HL-60 (cell line): Measurements from ENCODE around the gene PACSIN3.

Experiments
- DNase-seq, 2 experiments: peaks; one replicate each; pipeline ENCODE4 v3.0.0-alpha.2; 2010 to 2020; ENCODE audit warnings: low read depth in 1 of 2, low spot score in 1 of 2
- H3K27ac ChIP-seq: fragments of 250-450 bp; sonication (Bioruptor Pico); replicated peaks from 2 replicates; pipeline ENCODE4 v1.5.1; 2020; ENCODE audit warnings: mild to moderate bottlenecking, moderate library complexity
- H3K27me3 ChIP-seq: fragments of 250-450 bp; sonication (Bioruptor Pico); 2 replicates; pipeline ENCODE4 v1.5.1; 2021; ENCODE audit warnings: mild to moderate bottlenecking, moderate library complexity; ENCODE audit not compliant: insufficient read depth, poor library complexity, severe bottlenecking
- H3K4me3 ChIP-seq: replicated peaks from 2 replicates; pipeline ENCODE4 v1.5.1; 2011; ENCODE audit warnings: mild to moderate bottlenecking, control low read depth, low read length; ENCODE audit not compliant: insufficient read depth
- GABPA ChIP-seq: IDR thresholded peaks from 2 replicates; pipeline ENCODE4 v1.6.1; 2012; ENCODE audit warnings: low read depth
- POLR2AphosphoS5 ChIP-seq: IDR thresholded peaks from 2 replicates; pipeline ENCODE4 v1.6.1; 2012; ENCODE audit warnings: low read depth
- SPI1 ChIP-seq: IDR thresholded peaks from 2 replicates; pipeline ENCODE4 v1.6.1; 2012; ENCODE audit warnings: low read depth, mild to moderate bottlenecking, borderline replicate concordance
- TF ChIP-seq, protein P1 (sequence below): IDR thresholded peaks from one replicate; pipeline ENCODE4 v1.5.1; 2011; ENCODE audit warnings: low read length, control low read depth, inconsistent platforms; ENCODE audit not compliant: insufficient read depth
- TF ChIP-seq, protein P2 (sequence below): IDR thresholded peaks from 2 replicates; pipeline ENCODE4 v1.6.1; 2012; ENCODE audit warnings: low read depth; ENCODE audit not compliant: insufficient replicate concordance

The PACSIN3 gene

DNA sequence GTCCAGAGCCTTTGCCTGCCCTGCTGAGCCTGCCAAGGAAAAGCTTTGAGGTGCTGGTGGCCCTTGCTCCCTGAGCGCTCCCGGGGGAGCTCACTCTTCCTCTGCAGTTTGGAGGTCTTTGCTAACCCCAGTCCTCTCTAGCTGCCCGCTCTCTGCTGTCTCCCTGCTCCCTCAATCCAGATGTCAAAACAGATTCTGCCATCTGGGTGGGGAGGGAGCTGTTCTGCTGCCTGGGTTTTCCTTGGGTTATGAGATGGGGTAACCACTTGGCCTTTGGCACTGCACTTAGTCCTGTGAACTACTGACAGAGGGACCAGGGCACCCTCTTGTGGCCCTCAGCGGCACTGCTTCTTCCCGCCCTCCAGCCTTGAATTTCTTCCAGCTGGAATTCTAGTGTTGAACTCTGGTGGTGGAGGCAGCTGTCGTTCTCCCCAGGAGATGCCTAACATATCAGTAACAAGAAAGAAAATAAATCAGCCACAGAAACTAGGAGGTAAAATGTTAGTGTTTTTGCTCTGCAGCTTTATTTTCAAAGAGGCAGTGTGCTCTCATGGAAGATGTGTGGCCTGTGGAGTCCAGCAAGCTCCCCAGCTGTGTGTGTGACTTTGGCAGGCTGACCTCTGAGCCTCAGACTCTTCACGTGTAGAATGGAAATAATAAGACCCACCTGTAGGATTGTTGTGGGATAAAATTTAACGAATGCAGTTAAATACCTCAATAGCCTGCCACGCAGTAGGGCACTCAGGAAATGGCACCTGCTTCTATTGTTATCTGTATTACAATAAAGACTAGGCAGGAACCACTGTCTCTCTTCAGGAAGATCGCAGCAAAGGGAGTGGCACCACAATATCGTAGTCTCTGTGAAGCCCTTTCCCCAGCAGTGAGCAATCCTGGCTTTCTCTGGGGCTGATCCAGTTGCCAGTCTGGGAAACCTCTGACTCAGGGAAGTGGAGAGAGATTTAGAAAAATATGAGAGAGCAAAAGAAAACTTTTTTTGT is 33.0 kb downstream of the PACSIN3 start:
- Histone ChIP-seq H3K4me3 (no peak overlapping the region), H3K27ac (no peak overlapping the region), H3K27me3 (no peaks in the 10 kb centered on the region)
- TF ChIP-seq, protein P1, sequence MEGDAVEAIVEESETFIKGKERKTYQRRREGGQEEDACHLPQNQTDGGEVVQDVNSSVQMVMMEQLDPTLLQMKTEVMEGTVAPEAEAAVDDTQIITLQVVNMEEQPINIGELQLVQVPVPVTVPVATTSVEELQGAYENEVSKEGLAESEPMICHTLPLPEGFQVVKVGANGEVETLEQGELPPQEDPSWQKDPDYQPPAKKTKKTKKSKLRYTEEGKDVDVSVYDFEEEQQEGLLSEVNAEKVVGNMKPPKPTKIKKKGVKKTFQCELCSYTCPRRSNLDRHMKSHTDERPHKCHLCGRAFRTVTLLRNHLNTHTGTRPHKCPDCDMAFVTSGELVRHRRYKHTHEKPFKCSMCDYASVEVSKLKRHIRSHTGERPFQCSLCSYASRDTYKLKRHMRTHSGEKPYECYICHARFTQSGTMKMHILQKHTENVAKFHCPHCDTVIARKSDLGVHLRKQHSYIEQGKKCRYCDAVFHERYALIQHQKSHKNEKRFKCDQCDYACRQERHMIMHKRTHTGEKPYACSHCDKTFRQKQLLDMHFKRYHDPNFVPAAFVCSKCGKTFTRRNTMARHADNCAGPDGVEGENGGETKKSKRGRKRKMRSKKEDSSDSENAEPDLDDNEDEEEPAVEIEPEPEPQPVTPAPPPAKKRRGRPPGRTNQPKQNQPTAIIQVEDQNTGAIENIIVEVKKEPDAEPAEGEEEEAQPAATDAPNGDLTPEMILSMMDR: peak; percentile 99
- no peak for TF ChIP-seq SPI1
- DNase-seq: peak in 1 of 2 experiments; percentile 65

DNA sequence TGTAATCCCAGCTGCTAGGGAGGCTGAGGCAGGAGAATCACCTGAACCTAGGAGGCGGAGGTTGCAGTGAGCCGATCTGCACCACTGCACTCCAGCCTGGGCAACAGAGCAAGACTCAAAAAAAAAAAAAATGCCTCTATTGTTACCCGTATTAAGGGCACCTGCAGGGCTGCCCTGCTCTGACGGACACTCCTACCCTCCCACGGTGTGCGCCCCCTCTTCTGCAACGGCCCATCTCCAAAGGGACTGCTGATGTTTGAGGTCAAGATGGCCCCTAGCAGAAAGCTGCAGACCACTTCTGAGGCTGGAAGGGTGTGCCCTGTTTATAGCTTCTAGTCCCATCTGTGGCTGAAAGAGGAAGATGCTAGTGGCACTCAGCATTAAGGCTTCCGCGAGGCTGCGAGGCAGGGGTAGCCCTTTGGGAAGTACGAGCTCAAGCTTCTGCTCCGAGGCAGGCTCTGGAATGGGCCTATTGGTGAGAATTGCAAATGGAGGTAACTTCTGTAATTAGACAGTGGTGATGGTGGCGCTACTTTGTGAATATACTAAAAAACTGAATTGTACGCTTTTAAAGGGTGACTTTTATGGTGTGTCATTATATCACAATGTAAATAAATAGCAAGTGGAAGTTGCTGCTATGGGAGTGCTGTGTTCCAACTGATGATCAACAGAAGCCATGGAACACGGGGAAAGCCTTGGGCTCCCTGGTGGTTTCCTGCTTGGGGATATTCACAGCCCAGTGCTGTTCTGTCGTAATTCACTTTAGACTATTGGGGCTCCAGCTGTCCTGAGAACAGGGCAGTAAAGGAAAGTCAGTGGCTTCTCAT is 33.9 kb downstream of the PACSIN3 start:
- DNase-seq: no peak
- Histone ChIP-seq H3K27ac (no peak overlapping the region), H3K4me3 (no peak overlapping the region), H3K27me3 (no peaks in the 10 kb centered on the region)
- TF ChIP-seq, protein P2, sequence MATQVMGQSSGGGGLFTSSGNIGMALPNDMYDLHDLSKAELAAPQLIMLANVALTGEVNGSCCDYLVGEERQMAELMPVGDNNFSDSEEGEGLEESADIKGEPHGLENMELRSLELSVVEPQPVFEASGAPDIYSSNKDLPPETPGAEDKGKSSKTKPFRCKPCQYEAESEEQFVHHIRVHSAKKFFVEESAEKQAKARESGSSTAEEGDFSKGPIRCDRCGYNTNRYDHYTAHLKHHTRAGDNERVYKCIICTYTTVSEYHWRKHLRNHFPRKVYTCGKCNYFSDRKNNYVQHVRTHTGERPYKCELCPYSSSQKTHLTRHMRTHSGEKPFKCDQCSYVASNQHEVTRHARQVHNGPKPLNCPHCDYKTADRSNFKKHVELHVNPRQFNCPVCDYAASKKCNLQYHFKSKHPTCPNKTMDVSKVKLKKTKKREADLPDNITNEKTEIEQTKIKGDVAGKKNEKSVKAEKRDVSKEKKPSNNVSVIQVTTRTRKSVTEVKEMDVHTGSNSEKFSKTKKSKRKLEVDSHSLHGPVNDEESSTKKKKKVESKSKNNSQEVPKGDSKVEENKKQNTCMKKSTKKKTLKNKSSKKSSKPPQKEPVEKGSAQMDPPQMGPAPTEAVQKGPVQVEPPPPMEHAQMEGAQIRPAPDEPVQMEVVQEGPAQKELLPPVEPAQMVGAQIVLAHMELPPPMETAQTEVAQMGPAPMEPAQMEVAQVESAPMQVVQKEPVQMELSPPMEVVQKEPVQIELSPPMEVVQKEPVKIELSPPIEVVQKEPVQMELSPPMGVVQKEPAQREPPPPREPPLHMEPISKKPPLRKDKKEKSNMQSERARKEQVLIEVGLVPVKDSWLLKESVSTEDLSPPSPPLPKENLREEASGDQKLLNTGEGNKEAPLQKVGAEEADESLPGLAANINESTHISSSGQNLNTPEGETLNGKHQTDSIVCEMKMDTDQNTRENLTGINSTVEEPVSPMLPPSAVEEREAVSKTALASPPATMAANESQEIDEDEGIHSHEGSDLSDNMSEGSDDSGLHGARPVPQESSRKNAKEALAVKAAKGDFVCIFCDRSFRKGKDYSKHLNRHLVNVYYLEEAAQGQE: no peak
- TF ChIP-seq, protein P1: no peak
- TF ChIP-seq SPI1: no peak
- no peak for TF ChIP-seq POLR2AphosphoS5
- no peak for TF ChIP-seq GABPA

DNA sequence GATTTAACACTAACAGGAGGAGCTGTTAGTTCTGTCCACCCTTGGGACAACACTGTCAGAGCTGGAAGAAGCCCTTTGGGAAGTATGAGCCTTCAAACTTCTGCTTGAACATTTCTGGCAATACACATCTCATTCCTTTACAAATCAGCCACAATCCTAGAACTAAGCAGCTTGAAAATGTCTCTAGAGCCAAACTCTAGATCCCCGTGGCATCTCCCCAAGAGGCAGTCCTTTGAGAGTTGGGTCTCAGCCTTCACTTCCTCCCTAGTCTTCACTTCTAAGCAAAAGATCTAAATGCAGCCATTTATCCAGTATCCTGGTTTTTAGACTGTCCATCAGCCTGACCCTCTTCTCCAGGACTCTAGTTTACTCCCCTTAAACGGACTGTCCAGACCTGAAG is 36.5 kb downstream of the PACSIN3 start:
- DNase-seq: no peak
- H3K4me3 ChIP-seq: no peak overlapping the region
- no peaks in the 10 kb centered on the region for H3K27me3 ChIP-seq
- TF ChIP-seq GABPA: no peak
- TF ChIP-seq, protein P1: no peak
- TF ChIP-seq, protein P2: no peak
- H3K27ac ChIP-seq: no peak overlapping the region
